HTERT RPE-1 (cell line): ENCODE data around the gene SPECC1.
"Not testable (repeated sequence)": the region's sequence is repeated elsewhere in the genome, so short reads cannot be mapped to it uniquely, and the experiment has no call there.

ENCODE experiments used
- in situ Hi-C: fragments of 300-500 bp; cut with MboI; formaldehyde crosslinking; loops from 4 replicates; pipeline ENCODE4 v1.14.3; 2020; ENCODE audit warnings: low sequenced_read_pairs

Gene SPECC1

GRCh38 chr17:20226814-20227482 is 217.8 kb downstream of the SPECC1 start:
- in situ Hi-C loops = no loop called here

GRCh38 chr17:20227720-20228370 is 218.7 kb downstream of the SPECC1 start:
- in situ Hi-C loops = not testable (repeated sequence)

GRCh38 chr17:20228410-20228809 is 219.3 kb downstream of the SPECC1 start:
- in situ Hi-C loops = no loop called here

- in situ Hi-C loops = no loop called here
Observed at GRCh38 chr17:20228860-20229259, 219.7 kb downstream of the SPECC1 start.

- in situ Hi-C loops = no loop called here
Observed at GRCh38 chr17:20230924-20231323, 221.8 kb downstream of the SPECC1 start.

- in situ Hi-C loops = no loop called here
Observed at GRCh38 chr17:20232611-20233010, 223.5 kb downstream of the SPECC1 start.

- in situ Hi-C loops = no loop called here
Observed at GRCh38 chr17:20234276-20234675, 225.1 kb downstream of the SPECC1 start.

GRCh38 chr17:20235747-20236146 is 226.6 kb downstream of the SPECC1 start:
- in situ Hi-C loops = no loop called here

GRCh38 chr17:20236578-20237227 is 227.5 kb downstream of the SPECC1 start:
- in situ Hi-C loops = no loop called here

- in situ Hi-C loops = not testable (repeated sequence)
Observed at GRCh38 chr17:20239776-20240175, 230.6 kb downstream of the SPECC1 start.

- in situ Hi-C loops = no loop called here
Observed at GRCh38 chr17:20241855-20242254, 232.7 kb downstream of the SPECC1 start.

- in situ Hi-C loops = no loop called here
Observed at GRCh38 chr17:20242271-20242670, 233.1 kb downstream of the SPECC1 start.

GRCh38 chr17:20243524-20243923 is 234.4 kb downstream of the SPECC1 start:
- in situ Hi-C loops = no loop called here

GRCh38 chr17:20244671-20245070 is 235.5 kb downstream of the SPECC1 start:
- in situ Hi-C loops = no loop called here

- in situ Hi-C loops = no loop called here
Observed at GRCh38 chr17:20246692-20247091, 237.5 kb downstream of the SPECC1 start.

- in situ Hi-C loops = no loop called here
Observed at GRCh38 chr17:20253323-20253722, 244.2 kb downstream of the SPECC1 start.

GRCh38 chr17:20254541-20254940 is 245.4 kb downstream of the SPECC1 start:
- in situ Hi-C loops = no loop called here

- in situ Hi-C loops = no loop called here
Observed at GRCh38 chr17:20256144-20256543, 247.0 kb downstream of the SPECC1 start.

GRCh38 chr17:20257008-20257407 is 247.8 kb downstream of the SPECC1 start:
- in situ Hi-C loops = no loop called here

GRCh38 chr17:20257798-20258197 is 248.6 kb downstream of the SPECC1 start:
- in situ Hi-C loops = no loop called here

- in situ Hi-C loops = no loop called here
Observed at GRCh38 chr17:20259668-20260067, 250.5 kb downstream of the SPECC1 start.

- in situ Hi-C loops = no loop called here
Observed at GRCh38 chr17:20260268-20260667, 251.1 kb downstream of the SPECC1 start.
